Gastroesophageal sphincter (tissue), 4 donors: Measurements from ENCODE around the gene RPAP2. TPM values are rescaled to one million over a fixed set of nuclear protein-coding genes. Genes with fewer than 3 reads are reported as not detected.

Experiments
- ATAC-seq: fragments of 150-250 bp; one replicate; pipeline ENCODE4 v1.9.1; 2016; ENCODE audit warnings: mild to moderate bottlenecking, moderate library complexity
- H3K27ac ChIP-seq, 4 donors: fragments of 200-600 bp; sonication (generic) in 3 of 4; 1 replicate in 3 of 4; 2 replicates in 1 of 4; pipeline ENCODE4 v1.5.1; 2016 to 2019
- H3K27me3 ChIP-seq: fragments of 200-600 bp; sonication (generic); one replicate; pipeline ENCODE4 v1.5.1; 2019
- H3K36me3 ChIP-seq, 2 donors: fragments of 200-600 bp; sonication (generic); one replicate each; pipeline ENCODE4 v1.5.1; 2019; ENCODE audit warnings: control low read depth in 1 of 2
- H3K4me1 ChIP-seq, 3 donors: fragments of 200-600 bp; sonication (generic); 1 replicate in 2 of 3; 2 replicates in 1 of 3; pipeline ENCODE4 v1.5.1; 2016 to 2019; ENCODE audit warnings: control low read depth in 2 of 3
- H3K4me3 ChIP-seq, 2 donors: fragments of 200-600 bp; sonication (generic); one replicate each; pipeline ENCODE4 v1.5.1; 2019; ENCODE audit warnings: mild to moderate bottlenecking in 1 of 2, moderate library complexity in 1 of 2
- H3K9me3 ChIP-seq, 3 donors: fragments of 200-600 bp; sonication (generic); one replicate each; pipeline ENCODE4 v1.5.1; 2017 to 2019; ENCODE audit warnings: control low read depth in 2 of 3
- EP300 ChIP-seq: sonication (generic); formaldehyde crosslinking; IDR thresholded peaks from one replicate; pipeline ENCODE4 v1.6.1; 2017; ENCODE audit warnings: antibody characterized with exemption, mild to moderate bottlenecking
- POLR2A ChIP-seq, 2 donors: fragments of 450-650 bp; IDR thresholded peaks; one replicate each; pipeline ENCODE4 v1.6.1; 2017; ENCODE audit warnings: antibody characterized with exemption in 2 of 2, mild to moderate bottlenecking in 2 of 2, moderate library complexity in 1 of 2
- POLR2AphosphoS5 ChIP-seq: sonication (generic); formaldehyde crosslinking; IDR thresholded peaks from one replicate; pipeline ENCODE4 v1.6.1; 2017; ENCODE audit warnings: antibody characterized with exemption
- WGBS, 2 donors: methylation state at CpG; one replicate each; pipeline ENCODE4 v1.1.5; 2018; ENCODE audit warnings: low coverage in 1 of 2; 5-methylcytosine and 5-hydroxymethylcytosine counted together
- total RNA-seq, 4 donors: library from RNA; depleted of rRNA; stranded (reverse); fragments of >200 nt; gene quantifications; one replicate each; pipeline ENCODE4 v1.1.0, GENCODE V29; 2016
- TF ChIP-seq, protein P1 (sequence below), 4 experiments: fragments of 200-600 bp in 2 of 4; fragments of 450-650 bp in 2 of 4; sonication (generic) in 1 of 4; IDR thresholded peaks; one replicate each; pipeline ENCODE4 v1.5.1; 2017 to 2019; ENCODE audit warnings: antibody characterized with exemption in 4 of 4, mild to moderate bottlenecking in 2 of 4, moderate library complexity in 2 of 4

Gene RPAP2
- total RNA-seq, 4 donors from 2014 or later = 16.8 to 31.8 (median 18.8) TPM

DNA sequence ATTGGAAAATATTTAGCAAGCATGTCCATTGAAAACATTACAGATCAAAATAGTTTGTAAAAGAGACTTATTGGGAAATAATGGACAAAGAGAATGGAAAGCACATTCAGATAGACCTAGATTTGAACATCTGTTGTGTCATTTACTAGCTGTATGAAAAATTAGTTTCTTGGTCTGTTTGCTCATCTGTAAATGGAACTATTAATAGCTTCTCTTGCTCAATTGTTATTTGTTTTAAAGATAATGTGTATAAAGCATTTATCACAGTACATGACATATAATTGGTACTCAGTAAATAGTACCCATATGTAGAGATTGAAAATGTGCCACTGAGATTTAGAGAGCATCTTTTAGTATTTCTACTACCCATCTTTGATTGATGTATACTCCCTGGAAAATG, 25.9 kb downstream of the RPAP2 start:
- Histone ChIP-seq H3K27me3 (no peaks in the 10 kb centered on the region), H3K4me1 (no peaks in the 10 kb centered on the region), H3K9me3 (peaks cover 0 to 29% (median 4%) of the 10 kb centered on the region in 3 donors), H3K27ac (no peak overlapping the region), H3K36me3 (peaks cover 0 to 84% of the 10 kb centered on the region in 2 donors), H3K4me3 (no peak overlapping the region)
- TF ChIP-seq, protein P1, sequence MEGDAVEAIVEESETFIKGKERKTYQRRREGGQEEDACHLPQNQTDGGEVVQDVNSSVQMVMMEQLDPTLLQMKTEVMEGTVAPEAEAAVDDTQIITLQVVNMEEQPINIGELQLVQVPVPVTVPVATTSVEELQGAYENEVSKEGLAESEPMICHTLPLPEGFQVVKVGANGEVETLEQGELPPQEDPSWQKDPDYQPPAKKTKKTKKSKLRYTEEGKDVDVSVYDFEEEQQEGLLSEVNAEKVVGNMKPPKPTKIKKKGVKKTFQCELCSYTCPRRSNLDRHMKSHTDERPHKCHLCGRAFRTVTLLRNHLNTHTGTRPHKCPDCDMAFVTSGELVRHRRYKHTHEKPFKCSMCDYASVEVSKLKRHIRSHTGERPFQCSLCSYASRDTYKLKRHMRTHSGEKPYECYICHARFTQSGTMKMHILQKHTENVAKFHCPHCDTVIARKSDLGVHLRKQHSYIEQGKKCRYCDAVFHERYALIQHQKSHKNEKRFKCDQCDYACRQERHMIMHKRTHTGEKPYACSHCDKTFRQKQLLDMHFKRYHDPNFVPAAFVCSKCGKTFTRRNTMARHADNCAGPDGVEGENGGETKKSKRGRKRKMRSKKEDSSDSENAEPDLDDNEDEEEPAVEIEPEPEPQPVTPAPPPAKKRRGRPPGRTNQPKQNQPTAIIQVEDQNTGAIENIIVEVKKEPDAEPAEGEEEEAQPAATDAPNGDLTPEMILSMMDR (IDR thresholded peaks at IDR 0.05) = no peak
- TF ChIP-seq POLR2AphosphoS5 (no peak), POLR2A (IDR thresholded peaks at IDR 0.05) (no peak), EP300 (no peak)
- ATAC-seq = no peak

DNA sequence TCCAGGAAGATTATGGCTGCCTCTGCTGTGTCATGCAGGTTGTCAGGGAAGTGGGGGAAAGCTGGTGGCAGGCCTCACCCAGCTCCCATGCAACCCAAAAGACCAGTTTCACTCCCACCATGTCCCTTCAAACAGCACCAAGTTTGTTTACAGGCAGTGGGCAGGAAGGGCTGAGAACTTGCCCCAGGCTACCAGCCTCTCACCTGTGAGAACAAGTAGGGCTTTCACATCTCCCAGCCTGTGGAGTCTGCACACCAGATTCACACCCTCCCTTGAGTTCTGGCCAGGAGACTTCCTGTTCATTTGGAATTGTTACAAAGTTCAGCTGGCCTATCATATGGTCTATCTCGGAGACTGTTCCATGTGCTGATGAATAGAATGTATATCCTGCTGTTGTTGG, 27.8 kb downstream of the RPAP2 start:
- H3K27ac ChIP-seq = no peak overlapping the region
- H3K4me3 ChIP-seq = no peak overlapping the region
- TF ChIP-seq, protein P1 (IDR thresholded peaks at IDR 0.05) = no peak
- no peak for TF ChIP-seq EP300
- no peak for TF ChIP-seq POLR2A (IDR thresholded peaks at IDR 0.05)
- no peak for TF ChIP-seq POLR2AphosphoS5
- H3K27me3 ChIP-seq = no peaks in the 10 kb centered on the region
- H3K36me3 ChIP-seq = peaks cover 0 to 78% of the 10 kb centered on the region in 2 donors
- H3K4me1 ChIP-seq = no peaks in the 10 kb centered on the region
- ATAC-seq = no peak
- H3K9me3 ChIP-seq = peaks cover 0 to 29% (median 4%) of the 10 kb centered on the region in 3 donors
- WGBS, 2 donors = 100% methylated on average over 1 of the region's 1 CpG; no CpG with 5 or more reads in 1 of the 2 donors

DNA sequence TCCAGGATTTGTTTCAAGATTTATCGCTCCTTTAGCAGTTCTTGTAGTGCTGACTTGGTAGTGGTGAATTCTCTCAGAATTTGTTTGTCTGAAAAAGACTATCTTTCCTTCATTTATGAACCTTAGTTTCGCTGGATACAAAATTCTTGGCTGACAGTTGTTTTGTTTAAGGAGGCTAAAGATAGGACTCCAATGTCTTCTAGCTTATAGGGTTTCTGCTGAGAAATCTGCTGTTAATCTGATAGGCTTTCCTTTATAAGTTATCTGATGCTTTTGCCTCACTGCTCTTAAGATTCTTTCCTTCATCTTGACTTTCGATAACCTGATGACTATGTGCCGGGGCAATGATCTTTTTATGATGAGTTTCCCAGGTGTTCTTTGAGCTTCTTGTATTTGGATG, 28.9 kb downstream of the RPAP2 start:
- H3K4me1 ChIP-seq = no peaks in the 10 kb centered on the region
- no peak overlapping the region for H3K27ac ChIP-seq
- no peak for ATAC-seq
- no peaks in the 10 kb centered on the region for H3K27me3 ChIP-seq
- no peak for TF ChIP-seq POLR2A (IDR thresholded peaks at IDR 0.05)
- no peak for TF ChIP-seq POLR2AphosphoS5
- TF ChIP-seq, protein P1 (IDR thresholded peaks at IDR 0.05) = no peak
- TF ChIP-seq EP300 = no peak
- no peak overlapping the region for H3K4me3 ChIP-seq
- WGBS, 2 donors = 96 to 100% methylated on average over 2 to 4 of the region's 4 CpGs
- peaks cover 0 to 69% of the 10 kb centered on the region in 2 donors for H3K36me3 ChIP-seq
- peaks cover 0 to 29% (median 4%) of the 10 kb centered on the region in 3 donors for H3K9me3 ChIP-seq

DNA sequence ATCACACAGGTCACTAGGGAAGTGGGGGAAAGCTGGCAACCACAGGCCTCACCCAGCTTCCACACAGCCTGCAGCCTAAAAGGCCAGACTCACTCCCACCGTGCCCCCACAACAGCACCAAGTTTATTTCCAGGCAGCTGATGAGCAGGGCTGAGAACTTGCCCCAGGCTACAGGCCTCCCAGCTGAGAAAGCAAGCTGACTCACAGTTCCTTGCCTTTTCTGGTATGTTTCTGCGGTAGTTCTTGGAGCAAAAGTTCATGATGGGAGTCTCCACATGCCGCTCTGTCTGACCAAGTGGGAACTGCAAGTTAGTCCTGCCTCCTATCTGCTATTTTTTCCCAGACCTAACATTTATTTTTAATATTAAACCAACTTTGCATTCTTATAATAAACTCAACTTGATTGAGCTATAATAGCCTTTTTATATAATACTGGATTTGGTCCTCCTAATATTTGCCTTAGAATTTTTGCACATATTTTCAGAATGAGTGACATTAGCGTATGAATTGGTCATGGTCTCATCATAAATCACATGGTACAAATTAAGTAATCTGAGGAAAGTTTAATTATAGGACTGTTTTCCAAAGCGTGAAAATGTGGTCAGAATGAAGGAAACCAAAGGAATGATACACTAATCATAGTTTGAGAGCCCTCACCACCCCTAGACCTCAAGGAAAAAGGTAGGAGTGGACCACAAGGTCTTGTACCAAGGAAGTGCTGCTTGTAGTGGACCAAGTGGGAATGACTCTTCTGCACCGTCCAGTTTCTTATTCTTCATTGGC, 30.7 kb downstream of the RPAP2 start:
- Histone ChIP-seq H3K27me3 (no peaks in the 10 kb centered on the region), H3K27ac (no peak overlapping the region), H3K36me3 (peaks cover 0 to 69% of the 10 kb centered on the region in 2 donors), H3K4me1 (no peaks in the 10 kb centered on the region), H3K9me3 (peaks cover 0 to 29% (median 4%) of the 10 kb centered on the region in 3 donors), H3K4me3 (no peak overlapping the region)
- WGBS, 2 donors = 94 to 97% methylated on average over 5 of the region's 6 CpGs
- no peak for TF ChIP-seq EP300
- TF ChIP-seq POLR2A (IDR thresholded peaks at IDR 0.05) = no peak
- no peak for TF ChIP-seq POLR2AphosphoS5
- TF ChIP-seq, protein P1 (IDR thresholded peaks at IDR 0.05) = no peak
- no peak for ATAC-seq

DNA sequence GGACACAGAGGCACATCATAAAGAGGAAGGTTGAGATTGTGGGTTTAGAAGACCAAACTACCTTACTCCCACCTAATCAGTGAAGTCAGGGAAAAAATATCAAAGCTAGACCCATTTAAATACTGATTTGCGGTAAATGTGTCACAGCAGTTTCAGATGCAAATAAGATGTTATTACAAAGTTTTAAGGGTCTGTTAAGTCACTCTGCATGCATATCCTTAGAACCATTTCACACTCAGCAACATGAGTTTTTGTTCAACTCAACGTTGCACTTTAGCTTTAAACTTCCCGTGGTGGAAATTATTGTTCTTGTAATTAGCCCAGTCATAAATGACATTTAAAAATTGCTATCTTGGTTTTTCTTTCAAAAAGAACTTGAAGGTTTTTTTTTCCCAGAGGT, 34.8 kb downstream of the RPAP2 start:
- no peak overlapping the region for H3K27ac ChIP-seq
- H3K27me3 ChIP-seq = no peaks in the 10 kb centered on the region
- H3K4me3 ChIP-seq = no peak overlapping the region
- no peaks in the 10 kb centered on the region for H3K4me1 ChIP-seq
- WGBS, 2 donors = 79 to 81% methylated on average over 3 of the region's 3 CpGs
- no peak for ATAC-seq
- H3K36me3 ChIP-seq = peaks cover 0 to 64% of the 10 kb centered on the region in 2 donors
- no peaks in the 10 kb centered on the region for H3K9me3 ChIP-seq
- TF ChIP-seq POLR2AphosphoS5 = no peak
- no peak for TF ChIP-seq EP300
- TF ChIP-seq, protein P1 (IDR thresholded peaks at IDR 0.05) = no peak
- TF ChIP-seq POLR2A (IDR thresholded peaks at IDR 0.05) = no peak
